Measurements from ENCODE around the gene NFKB2.

The NFKB2 gene

GRCh38 chr10:102424916-102425315, 29.4 kb downstream of the NFKB2 start:
- FAIRE-seq = no peak

- FAIRE-seq = no peak
Observed at GRCh38 chr10:102425444-102425843, 29.9 kb downstream of the NFKB2 start.

GRCh38 chr10:102426803-102427287, 31.3 kb downstream of the NFKB2 start:
- FAIRE-seq = no peak

- no peak for FAIRE-seq
Observed at GRCh38 chr10:102429468-102429867, 34.0 kb downstream of the NFKB2 start.

GRCh38 chr10:102431452-102432124, 36.1 kb downstream of the NFKB2 start:
- FAIRE-seq = no peak

- peak; percentile 98 for FAIRE-seq
Observed at GRCh38 chr10:102432162-102432950, 36.9 kb downstream of the NFKB2 start, which contains the start of gene CUEDC2. Gene CUEDC2 (minus strand): TSS chr10:102432574. CDS start chr10:102425188, 7,386 bp downstream.

- FAIRE-seq = no peak
Observed at GRCh38 chr10:102433619-102434046, 38.1 kb downstream of the NFKB2 start.

GRCh38 chr10:102434394-102435132, 39.1 kb downstream of the NFKB2 start:
- no peak for FAIRE-seq

- FAIRE-seq = no peak
Observed at GRCh38 chr10:102435133-102435497, 39.6 kb downstream of the NFKB2 start.

- no peak for FAIRE-seq
Observed at GRCh38 chr10:102435529-102436233, 40.2 kb downstream of the NFKB2 start.

GRCh38 chr10:102436312-102436711, 40.8 kb downstream of the NFKB2 start:
- FAIRE-seq = no peak

- FAIRE-seq = no peak
Observed at GRCh38 chr10:102437515-102437914, 42.0 kb downstream of the NFKB2 start.

GRCh38 chr10:102438374-102438773, 42.9 kb downstream of the NFKB2 start:
- no peak for FAIRE-seq

GRCh38 chr10:102444851-102445250, 49.3 kb downstream of the NFKB2 start:
- peak; percentile 19 for FAIRE-seq

GRCh38 chr10:102449321-102450123, 54.0 kb downstream of the NFKB2 start:
- peak; percentile 95 for FAIRE-seq

- FAIRE-seq = no peak
Observed at GRCh38 chr10:102450124-102450373, 54.5 kb downstream of the NFKB2 start.

GRCh38 chr10:102450374-102451104, 55.0 kb downstream of the NFKB2 start:
- no peak for FAIRE-seq

GRCh38 chr10:102451105-102451969, 55.8 kb downstream of the NFKB2 start, which contains the start of gene C10orf95:
Gene C10orf95 (minus strand): TSS chr10:102451543. CDS start chr10:102451093, 450 bp downstream.
- no peak for FAIRE-seq

All from G401.6 (cell line).